ENCODE data around the gene DHDH. TPM values are rescaled to one million over a fixed set of nuclear protein-coding genes. Genes with fewer than 3 reads are reported as not detected.
A peak's percentile ranks its signal among the peaks of the same experiment; 100 is the strongest.

Gene DHDH
- total and polyA plus RNA-seq, 2 experiments from 2014 or later, result 0.69 to 4.7 TPM

DNA sequence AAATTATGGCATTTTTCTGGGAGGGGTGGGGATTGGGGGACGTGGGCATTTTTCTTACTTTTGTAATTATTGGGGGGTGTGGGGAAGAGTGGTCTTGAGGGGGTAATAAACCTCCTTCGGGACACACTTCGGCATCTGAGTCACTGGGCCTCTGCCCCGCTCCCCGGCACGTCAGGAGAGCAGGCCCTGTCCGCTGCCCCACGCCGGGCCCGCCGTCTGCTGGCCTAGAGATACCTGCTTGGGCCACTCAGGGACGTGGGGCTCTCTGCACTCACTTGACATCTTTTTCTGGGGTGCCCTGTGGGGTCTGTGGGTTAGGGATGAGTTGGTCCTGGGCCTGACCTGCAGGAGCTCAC, 28.2 kb downstream of the DHDH start:
- Mint-ChIP-seq H3K27me3 (ENCODE audit: insufficient read depth, low read depth, poor library complexity) (peaks cover 45% of the 10 kb centered on the region), H3K27ac (peak overlapping the region; percentile 82), H3K9me3 (peaks cover 14% of the 10 kb centered on the region), H3K4me3 (no peak overlapping the region; the same call in 2 of the 3 replicates), H3K36me3 (ENCODE audit: low read depth) (peaks cover 52% of the 10 kb centered on the region), H3K4me1 (peaks cover 35% of the 10 kb centered on the region)
- Histone ChIP-seq H3K4me1 (ENCODE audit: insufficient read depth) (peaks cover 18% of the 10 kb centered on the region), H3K27me3 (ENCODE audit: insufficient read depth) (no peaks in the 10 kb centered on the region), H3K4me3 (no peak overlapping the region), H4K20me1 (replicated peaks; ENCODE audit: insufficient read depth) (peaks cover 16% of the 10 kb centered on the region), H2AFZ (no peak overlapping the region), H3K9me2 (ENCODE audit: insufficient read depth) (no peaks in the 10 kb centered on the region), H3K79me2 (replicated peaks; ENCODE audit: insufficient read depth) (peaks cover 35% of the 10 kb centered on the region), H3K36me3 (ENCODE audit: insufficient read depth) (peaks cover 17% of the 10 kb centered on the region), H3F3A (replicated peaks; ENCODE audit: low read depth) (peaks cover 56% of the 10 kb centered on the region), H3K4me2 (peak overlapping the region; percentile 32; the same call in 1 of the 2 replicates), H3K27ac (ENCODE audit: low read depth) (peak overlapping the region; percentile 79; the same call in 1 of the 2 replicates)
- DNase-seq (ENCODE audit: low spot score) (no peak), ATAC-seq (no peak)
- TF ChIP-seq NANOG (IDR thresholded peaks at IDR 0.05; ENCODE audit: borderline replicate concordance) (no peak), POLR2AphosphoS5 (IDR thresholded peaks at IDR 0.05; ENCODE audit: low read depth) (no peak; the same call in 1 of the 2 replicates), ZNF331 (CRISPR knock-in tag; IDR thresholded peaks at IDR 0.05; ENCODE audit: low read depth) (no peak), ZNF114 (CRISPR knock-in tag; IDR thresholded peaks at IDR 0.05) (no peak), EZH2phosphoT487 (IDR thresholded peaks at IDR 0.05; ENCODE audit: unreplicated experiment) (no peak), STAT1 (IDR thresholded peaks at IDR 0.05; ENCODE audit: unreplicated experiment) (no peak), JUNB (IDR thresholded peaks at IDR 0.05; ENCODE audit: unreplicated experiment) (no peak), EZH2 (IDR thresholded peaks at IDR 0.05; ENCODE audit: low read depth, unreplicated experiment) (no peak), CREB1 (CRISPR knock-in tag; IDR thresholded peaks at IDR 0.05; ENCODE audit: low read depth) (no peak)
- TF ChIP-seq, protein P1, sequence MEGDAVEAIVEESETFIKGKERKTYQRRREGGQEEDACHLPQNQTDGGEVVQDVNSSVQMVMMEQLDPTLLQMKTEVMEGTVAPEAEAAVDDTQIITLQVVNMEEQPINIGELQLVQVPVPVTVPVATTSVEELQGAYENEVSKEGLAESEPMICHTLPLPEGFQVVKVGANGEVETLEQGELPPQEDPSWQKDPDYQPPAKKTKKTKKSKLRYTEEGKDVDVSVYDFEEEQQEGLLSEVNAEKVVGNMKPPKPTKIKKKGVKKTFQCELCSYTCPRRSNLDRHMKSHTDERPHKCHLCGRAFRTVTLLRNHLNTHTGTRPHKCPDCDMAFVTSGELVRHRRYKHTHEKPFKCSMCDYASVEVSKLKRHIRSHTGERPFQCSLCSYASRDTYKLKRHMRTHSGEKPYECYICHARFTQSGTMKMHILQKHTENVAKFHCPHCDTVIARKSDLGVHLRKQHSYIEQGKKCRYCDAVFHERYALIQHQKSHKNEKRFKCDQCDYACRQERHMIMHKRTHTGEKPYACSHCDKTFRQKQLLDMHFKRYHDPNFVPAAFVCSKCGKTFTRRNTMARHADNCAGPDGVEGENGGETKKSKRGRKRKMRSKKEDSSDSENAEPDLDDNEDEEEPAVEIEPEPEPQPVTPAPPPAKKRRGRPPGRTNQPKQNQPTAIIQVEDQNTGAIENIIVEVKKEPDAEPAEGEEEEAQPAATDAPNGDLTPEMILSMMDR (conservative IDR thresholded peaks at IDR 0.05; ENCODE audit: low read depth in 2 of 2), result no peak
- TF ChIP-seq, protein P2, sequence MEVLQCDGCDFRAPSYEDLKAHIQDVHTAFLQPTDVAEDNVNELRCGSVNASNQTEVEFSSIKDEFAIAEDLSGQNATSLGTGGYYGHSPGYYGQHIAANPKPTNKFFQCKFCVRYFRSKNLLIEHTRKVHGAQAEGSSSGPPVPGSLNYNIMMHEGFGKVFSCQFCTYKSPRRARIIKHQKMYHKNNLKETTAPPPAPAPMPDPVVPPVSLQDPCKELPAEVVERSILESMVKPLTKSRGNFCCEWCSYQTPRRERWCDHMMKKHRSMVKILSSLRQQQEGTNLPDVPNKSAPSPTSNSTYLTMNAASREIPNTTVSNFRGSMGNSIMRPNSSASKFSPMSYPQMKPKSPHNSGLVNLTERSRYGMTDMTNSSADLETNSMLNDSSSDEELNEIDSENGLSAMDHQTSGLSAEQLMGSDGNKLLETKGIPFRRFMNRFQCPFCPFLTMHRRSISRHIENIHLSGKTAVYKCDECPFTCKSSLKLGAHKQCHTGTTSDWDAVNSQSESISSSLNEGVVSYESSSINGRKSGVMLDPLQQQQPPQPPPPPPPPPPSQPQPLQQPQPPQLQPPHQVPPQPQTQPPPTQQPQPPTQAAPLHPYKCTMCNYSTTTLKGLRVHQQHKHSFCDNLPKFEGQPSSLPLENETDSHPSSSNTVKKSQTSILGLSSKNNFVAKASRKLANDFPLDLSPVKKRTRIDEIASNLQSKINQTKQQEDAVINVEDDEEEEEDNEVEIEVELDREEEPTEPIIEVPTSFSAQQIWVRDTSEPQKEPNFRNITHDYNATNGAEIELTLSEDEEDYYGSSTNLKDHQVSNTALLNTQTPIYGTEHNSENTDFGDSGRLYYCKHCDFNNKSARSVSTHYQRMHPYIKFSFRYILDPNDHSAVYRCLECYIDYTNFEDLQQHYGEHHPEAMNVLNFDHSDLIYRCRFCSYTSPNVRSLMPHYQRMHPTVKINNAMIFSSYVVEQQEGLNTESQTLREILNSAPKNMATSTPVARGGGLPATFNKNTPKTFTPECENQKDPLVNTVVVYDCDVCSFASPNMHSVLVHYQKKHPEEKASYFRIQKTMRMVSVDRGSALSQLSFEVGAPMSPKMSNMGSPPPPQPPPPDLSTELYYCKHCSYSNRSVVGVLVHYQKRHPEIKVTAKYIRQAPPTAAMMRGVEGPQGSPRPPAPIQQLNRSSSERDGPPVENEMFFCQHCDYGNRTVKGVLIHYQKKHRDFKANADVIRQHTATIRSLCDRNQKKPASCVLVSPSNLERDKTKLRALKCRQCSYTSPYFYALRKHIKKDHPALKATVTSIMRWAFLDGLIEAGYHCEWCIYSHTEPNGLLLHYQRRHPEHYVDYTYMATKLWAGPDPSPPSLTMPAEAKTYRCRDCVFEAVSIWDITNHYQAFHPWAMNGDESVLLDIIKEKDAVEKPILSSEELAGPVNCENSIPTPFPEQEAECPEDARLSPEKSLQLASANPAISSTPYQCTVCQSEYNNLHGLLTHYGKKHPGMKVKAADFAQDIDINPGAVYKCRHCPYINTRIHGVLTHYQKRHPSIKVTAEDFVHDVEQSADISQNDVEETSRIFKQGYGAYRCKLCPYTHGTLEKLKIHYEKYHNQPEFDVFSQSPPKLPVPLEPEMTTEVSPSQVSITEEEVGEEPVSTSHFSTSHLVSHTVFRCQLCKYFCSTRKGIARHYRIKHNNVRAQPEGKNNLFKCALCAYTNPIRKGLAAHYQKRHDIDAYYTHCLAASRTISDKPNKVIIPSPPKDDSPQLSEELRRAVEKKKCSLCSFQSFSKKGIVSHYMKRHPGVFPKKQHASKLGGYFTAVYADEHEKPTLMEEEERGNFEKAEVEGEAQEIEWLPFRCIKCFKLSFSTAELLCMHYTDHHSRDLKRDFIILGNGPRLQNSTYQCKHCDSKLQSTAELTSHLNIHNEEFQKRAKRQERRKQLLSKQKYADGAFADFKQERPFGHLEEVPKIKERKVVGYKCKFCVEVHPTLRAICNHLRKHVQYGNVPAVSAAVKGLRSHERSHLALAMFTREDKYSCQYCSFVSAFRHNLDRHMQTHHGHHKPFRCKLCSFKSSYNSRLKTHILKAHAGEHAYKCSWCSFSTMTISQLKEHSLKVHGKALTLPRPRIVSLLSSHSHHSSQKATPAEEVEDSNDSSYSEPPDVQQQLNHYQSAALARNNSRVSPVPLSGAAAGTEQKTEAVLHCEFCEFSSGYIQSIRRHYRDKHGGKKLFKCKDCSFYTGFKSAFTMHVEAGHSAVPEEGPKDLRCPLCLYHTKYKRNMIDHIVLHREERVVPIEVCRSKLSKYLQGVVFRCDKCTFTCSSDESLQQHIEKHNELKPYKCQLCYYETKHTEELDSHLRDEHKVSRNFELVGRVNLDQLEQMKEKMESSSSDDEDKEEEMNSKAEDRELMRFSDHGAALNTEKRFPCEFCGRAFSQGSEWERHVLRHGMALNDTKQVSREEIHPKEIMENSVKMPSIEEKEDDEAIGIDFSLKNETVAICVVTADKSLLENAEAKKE (CRISPR knock-in tag; IDR thresholded peaks at IDR 0.05), result no peak
- TF ChIP-seq, protein P3, sequence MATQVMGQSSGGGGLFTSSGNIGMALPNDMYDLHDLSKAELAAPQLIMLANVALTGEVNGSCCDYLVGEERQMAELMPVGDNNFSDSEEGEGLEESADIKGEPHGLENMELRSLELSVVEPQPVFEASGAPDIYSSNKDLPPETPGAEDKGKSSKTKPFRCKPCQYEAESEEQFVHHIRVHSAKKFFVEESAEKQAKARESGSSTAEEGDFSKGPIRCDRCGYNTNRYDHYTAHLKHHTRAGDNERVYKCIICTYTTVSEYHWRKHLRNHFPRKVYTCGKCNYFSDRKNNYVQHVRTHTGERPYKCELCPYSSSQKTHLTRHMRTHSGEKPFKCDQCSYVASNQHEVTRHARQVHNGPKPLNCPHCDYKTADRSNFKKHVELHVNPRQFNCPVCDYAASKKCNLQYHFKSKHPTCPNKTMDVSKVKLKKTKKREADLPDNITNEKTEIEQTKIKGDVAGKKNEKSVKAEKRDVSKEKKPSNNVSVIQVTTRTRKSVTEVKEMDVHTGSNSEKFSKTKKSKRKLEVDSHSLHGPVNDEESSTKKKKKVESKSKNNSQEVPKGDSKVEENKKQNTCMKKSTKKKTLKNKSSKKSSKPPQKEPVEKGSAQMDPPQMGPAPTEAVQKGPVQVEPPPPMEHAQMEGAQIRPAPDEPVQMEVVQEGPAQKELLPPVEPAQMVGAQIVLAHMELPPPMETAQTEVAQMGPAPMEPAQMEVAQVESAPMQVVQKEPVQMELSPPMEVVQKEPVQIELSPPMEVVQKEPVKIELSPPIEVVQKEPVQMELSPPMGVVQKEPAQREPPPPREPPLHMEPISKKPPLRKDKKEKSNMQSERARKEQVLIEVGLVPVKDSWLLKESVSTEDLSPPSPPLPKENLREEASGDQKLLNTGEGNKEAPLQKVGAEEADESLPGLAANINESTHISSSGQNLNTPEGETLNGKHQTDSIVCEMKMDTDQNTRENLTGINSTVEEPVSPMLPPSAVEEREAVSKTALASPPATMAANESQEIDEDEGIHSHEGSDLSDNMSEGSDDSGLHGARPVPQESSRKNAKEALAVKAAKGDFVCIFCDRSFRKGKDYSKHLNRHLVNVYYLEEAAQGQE (IDR thresholded peaks at IDR 0.05; ENCODE audit: unreplicated experiment), result no peak
- TF ChIP-seq, protein P4, sequence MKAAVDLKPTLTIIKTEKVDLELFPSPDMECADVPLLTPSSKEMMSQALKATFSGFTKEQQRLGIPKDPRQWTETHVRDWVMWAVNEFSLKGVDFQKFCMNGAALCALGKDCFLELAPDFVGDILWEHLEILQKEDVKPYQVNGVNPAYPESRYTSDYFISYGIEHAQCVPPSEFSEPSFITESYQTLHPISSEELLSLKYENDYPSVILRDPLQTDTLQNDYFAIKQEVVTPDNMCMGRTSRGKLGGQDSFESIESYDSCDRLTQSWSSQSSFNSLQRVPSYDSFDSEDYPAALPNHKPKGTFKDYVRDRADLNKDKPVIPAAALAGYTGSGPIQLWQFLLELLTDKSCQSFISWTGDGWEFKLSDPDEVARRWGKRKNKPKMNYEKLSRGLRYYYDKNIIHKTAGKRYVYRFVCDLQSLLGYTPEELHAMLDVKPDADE (IDR thresholded peaks at IDR 0.05), result no peak

All from GM23338 (cell line).